Hepatic stellate cell (primary cell): ENCODE data around the gene PTPN4.
"Not testable (repeated sequence)": the region's sequence is repeated elsewhere in the genome, so short reads cannot be mapped to it uniquely, and the experiment has no call there.

ENCODE experiments used
- DNase-seq: peaks from one replicate; pipeline ENCODE4 v3.0.0; 2011; ENCODE audit warnings: low spot score

The PTPN4 gene

DNA sequence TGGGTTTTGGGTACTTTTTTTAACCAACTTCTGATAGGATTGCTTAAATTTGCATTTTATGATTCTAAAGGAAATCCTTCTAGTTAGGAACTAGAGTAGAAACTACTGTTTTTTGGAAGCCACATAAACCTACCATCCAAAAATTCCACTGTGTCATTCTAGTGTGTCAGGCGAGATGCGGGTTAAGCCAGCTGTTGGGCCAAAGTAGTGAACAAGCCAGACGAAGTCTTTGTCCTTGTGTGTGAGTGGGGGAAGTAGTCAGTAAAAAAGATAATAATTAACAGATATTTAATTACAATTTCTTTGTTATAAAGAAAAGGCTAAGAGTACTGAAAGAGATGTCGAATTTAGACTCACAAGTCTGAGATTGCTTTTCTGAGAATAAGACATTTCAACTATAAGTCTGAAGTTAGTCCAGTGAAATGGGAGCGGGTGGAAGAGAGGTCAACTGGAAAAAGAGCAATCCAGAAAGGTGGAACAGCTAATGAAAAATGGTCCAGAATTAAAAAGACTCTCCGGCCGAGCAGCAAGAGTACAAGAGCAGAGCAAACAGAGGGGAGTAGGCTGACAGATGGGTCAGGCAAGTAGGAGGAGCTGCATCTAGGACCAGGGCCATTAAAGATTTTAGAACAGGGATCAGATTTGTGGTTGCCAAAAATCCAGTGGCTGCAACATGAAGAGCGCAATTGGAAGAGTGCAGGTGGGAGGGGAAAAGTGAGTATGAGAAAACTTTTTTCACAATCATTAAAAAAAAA, 254.7 kb downstream of the PTPN4 start:
- DNase-seq: no peak

DNA sequence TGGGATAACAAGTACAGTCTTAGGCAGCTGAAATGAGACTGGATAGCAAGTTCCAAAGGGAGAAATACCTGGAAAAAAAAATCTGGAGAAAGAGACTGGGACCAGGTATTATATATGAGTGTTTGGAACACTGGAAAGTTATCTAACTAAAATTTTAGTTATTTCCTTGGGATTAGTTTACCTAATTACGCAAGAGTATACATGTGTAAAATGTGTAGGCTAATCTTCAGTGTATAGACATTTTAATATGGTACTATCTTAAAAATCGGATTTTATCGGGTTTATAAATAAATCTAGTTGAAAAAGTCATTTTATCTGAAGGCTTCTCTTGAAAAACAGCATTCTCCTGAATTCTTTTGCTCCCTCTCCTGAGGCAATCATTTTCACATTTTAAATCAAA, 257.1 kb downstream of the PTPN4 start:
- DNase-seq: no peak

DNA sequence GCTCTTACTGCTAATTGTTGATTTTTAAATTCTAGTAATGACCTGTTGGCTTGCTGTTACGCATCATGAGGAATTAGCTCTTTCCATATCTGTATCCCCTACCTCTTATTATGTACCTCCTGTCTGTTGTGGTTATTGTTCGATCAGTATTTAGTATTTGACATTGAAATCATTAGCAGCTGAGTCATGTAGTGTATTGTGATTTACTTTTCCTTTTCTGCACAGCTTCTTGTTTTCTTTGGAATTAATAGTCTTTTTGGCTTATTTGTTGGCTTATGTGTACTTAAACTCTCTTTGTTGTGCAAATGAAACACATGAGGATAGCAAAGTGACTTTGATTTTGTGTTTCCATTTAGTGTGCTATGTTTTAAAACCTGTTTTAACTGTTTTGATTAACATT, 257.5 kb downstream of the PTPN4 start:
- no peak for DNase-seq

DNA sequence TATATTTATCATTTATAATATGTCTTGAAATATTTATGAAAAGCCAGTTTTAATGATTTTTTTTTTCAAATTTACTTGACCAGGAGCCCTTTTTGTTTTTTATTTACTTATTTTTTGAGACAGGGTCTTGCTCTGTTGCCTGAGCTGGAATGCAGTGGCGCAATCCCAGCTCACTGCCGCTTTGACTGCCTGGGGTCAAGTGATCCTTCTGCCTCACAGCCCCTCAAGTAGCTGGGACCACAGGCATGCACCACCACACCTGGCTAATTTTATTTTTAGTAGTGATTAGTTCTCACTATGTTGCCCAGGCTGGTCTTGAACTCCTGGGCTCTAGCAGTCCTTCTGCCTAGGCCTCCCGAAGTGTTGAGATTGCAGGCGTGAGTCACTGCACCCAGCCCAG, 258.8 kb downstream of the PTPN4 start:
- no peak for DNase-seq

DNA sequence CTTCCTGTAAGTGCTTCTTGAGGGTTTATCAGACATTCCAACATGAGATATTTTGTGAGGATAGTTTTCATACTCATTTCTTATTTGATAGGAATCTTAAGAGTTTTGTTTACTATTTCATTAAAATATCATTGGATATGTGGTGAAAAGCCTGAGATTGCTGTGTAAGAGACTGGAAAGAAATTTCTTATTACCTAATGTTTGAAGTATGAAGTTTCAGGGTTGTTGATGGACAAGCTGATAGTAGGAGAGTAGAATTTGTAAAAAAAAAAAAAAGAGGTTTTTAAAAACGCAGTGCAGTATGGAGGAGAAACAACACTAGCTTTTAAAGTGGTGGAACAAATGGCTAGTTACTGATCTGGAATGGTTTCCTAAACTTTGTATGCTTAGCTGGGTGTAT, 260.8 kb downstream of the PTPN4 start:
- DNase-seq: no peak

DNA sequence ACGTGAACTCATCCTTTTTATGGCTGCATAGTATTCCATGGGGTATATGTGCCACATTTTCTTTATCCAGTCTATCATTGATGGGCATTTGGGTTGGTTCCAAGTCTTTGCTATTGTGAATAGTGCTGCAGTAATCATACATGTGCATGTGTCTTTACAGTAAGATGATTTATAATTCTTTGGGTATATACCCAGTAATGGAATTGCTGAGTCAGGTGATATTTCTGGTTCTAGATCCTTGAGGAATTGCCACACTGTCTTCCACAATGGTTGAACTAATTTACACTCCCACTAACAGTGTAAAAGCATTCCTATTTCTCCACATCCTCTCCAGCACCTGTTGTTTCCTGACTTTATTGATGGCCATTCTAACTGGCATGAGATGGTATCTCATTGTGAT, 262.8 kb downstream of the PTPN4 start:
- not testable (repeated sequence) for DNase-seq

DNA sequence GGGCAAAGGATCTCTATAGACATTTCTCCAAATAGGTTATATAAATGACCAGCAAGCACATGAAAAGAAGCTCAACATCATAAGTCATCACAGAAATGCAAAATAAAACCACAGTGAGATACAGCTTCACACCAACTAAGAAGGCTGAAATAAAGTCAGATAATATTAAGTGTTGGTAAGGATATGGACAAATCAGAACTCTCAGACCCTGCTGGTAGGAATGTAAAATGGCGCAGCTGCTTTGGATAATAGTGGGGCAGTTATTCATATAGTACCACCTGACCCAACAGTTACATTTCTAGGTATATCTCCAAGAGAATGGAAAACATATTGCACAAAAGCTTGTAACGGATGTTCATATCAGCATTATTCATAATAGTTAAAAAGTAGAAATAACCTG, 267.2 kb downstream of the PTPN4 start:
- DNase-seq: no peak

DNA sequence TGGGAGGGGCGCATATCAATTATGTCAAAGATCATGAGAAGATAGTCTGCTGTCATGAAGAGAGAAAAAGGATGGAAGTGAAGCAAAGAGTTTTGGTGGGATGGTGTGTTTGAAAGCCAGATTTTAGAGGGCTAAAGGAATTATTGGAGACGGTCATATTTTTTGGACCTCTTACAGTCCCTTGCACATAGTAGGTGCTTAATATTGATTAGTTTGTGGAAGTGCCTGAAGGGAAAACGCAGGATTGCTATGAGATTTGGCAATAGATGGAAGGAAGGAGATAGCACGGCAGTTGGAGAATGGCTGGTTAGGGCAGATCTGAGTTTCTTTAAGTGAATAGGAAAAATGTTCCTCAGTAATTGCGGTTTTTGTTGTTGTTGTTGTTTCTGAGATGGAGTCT, 269.1 kb downstream of the PTPN4 start:
- no peak for DNase-seq

DNA sequence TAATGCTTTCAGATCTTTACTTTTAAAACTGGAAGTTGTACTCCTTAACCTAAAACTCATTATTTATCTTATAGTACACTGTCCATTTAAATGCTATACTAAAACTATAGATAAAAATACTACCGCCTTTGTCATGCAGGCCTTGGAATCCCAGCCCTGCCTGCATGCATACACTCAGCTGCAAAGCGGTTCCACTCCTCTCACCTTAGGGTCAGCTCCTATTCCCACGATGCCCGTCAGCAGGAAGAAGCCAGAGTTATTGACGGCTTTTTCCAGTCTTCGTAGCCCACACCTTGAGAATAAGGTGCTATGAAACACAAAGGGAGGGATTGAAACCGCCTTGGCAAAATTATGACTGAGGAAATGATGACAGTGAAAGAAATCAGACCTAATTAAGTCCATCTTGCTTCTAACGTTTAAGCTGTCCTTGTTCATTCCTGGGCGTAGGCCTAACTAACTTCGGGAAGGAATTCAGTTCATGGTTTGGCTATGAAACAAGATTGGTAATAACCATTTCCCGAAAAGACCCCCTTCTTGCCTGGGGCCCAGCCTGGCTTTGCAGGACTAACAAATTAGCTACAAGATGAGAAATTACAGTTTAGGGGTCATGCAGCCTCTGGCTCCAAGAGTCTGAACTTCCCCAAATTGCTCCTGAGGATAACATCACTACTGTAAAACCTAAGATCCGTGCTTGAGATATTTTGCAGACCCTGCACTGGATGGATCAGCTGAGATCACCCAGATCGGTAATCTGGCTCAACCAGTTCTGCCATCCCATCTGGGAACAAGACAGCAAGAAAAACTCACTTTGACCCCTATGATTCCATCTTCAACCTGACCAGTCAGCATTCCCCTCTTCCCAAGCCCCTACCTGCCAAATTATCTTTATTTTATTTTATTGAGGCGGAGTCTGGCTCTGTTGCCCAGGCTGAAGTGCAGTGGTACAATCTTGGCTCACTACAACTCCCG, 270.2 kb downstream of the PTPN4 start:
- DNase-seq: no peak

DNA sequence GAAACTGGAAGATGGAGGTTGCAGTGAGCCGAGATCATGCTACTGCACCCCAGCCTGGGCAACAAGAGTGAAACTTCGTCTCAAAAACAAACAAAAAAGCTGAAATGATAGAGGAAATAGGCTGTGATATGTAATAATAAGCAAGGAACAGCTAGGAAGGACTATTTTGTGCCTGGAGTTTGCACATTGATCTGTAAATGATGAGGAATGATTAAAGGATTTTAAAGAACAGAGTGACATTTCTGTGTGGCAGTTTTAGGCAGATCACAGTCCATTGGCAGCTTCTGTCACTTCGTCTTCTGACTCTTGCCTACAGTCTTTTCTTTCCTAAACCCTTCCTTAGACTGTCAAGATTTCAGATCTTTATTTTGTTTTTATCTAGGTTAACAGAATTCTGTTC, 272.6 kb downstream of the PTPN4 start:
- DNase-seq: no peak
